H1 (cell line): ENCODE measurements around the gene SEH1L. TPM values are rescaled to one million over a fixed set of nuclear protein-coding genes. Genes with fewer than 3 reads are reported as not detected.

Experiments used
- CTCF ChIA-PET: fragments of 300-600 bp; sonication (Branson Sonifier 250); formaldehyde crosslinking; loops from one replicate; lab custom pipeline; 2021; ENCODE audit not compliant: partially characterized antibody; lab: Charles Lee
- POLR2A ChIA-PET: fragments of 300-600 bp; sonication (Branson Sonifier 250); formaldehyde crosslinking; loops from one replicate; lab custom pipeline; 2021; ENCODE audit warnings: inconsistent platforms; ENCODE audit not compliant: partially characterized antibody; lab: Charles Lee
- DNase-seq, 2 experiments: peaks; one replicate each; pipeline versions ENCODE4 v3.0.0 to v3.0.0-alpha.2; 2010 to 2022; ENCODE audit warnings: low spot score in 2 of 2, low read depth in 1 of 2, mixed read lengths in 1 of 2
- FAIRE-seq: peaks from 2 replicates; lab custom pipeline; 2011; peaks lifted over from hg19 to GRCh38; lab: Jason Lieb, UNC
- H2AFZ ChIP-seq: 2 replicates; pipeline ENCODE4 v1.8.1; 2012; ENCODE audit warnings: low read length, inconsistent platforms
- H2AK5ac ChIP-seq: 2 replicates; pipeline ENCODE4 v1.6.1; 2013; ENCODE audit warnings: low read depth, low read length
- H2BK120ac ChIP-seq: replicated peaks from 2 replicates; pipeline ENCODE3; 2013; ENCODE audit warnings: low read depth, low read length, inconsistent platforms
- H2BK12ac ChIP-seq: 2 replicates; pipeline ENCODE4 v1.6.1; 2013; ENCODE audit warnings: low read depth, low read length
- H2BK15ac ChIP-seq: 2 replicates; pipeline ENCODE4 v1.6.1; 2013; ENCODE audit warnings: low read length
- H2BK20ac ChIP-seq: 2 replicates; pipeline ENCODE4 v1.6.1; 2013; ENCODE audit warnings: low read length
- H2BK5ac ChIP-seq: 2 replicates; pipeline ENCODE4 v1.6.1; 2013; ENCODE audit warnings: low read depth, low read length
- H3K14ac ChIP-seq: 2 replicates; pipeline ENCODE4 v1.6.1; 2013; ENCODE audit warnings: inconsistent platforms; ENCODE audit not compliant: insufficient read length
- H3K18ac ChIP-seq: 2 replicates; pipeline ENCODE4 v1.6.1; 2013; ENCODE audit warnings: low read length; ENCODE audit errors: extremely low read depth
- H3K23ac ChIP-seq: 2 replicates; pipeline ENCODE4 v1.6.1; 2013; ENCODE audit warnings: inconsistent platforms; ENCODE audit not compliant: insufficient read length
- H3K23me2 ChIP-seq: 2 replicates; pipeline ENCODE4 v1.6.1; 2013; ENCODE audit warnings: low read depth, low read length
- H3K27ac ChIP-seq: 2 replicates; pipeline ENCODE4 v1.6.1; 2011; ENCODE audit warnings: low read depth, low read length, inconsistent platforms
- H3K27me3 ChIP-seq, 4 experiments: replicated peaks in 1 of 4; 1 replicate in 1 of 4; 2 replicates in 3 of 4; pipeline versions ENCODE4 v1.6.1 to v1.8.1; 2011 to 2013; ENCODE audit warnings: low read length in 3 of 4, mild to moderate bottlenecking in 3 of 4, inconsistent platforms in 2 of 4, mixed read lengths in 2 of 4, moderate library complexity in 1 of 4; ENCODE audit not compliant: control insufficient read depth in 3 of 4, insufficient read depth in 3 of 4; ENCODE audit errors: extremely low read depth in 1 of 4
- H3K36me3 ChIP-seq, 4 experiments: 2 replicates each; pipeline versions ENCODE4 v1.6.1 to v1.8.1; 2011 to 2013; ENCODE audit warnings: mild to moderate bottlenecking in 4 of 4, low read length in 3 of 4, moderate library complexity in 2 of 4, control low read depth in 1 of 4, inconsistent platforms in 1 of 4; ENCODE audit not compliant: insufficient read depth in 4 of 4, control insufficient read depth in 2 of 4
- H3K4ac ChIP-seq: replicated peaks from 2 replicates; pipeline ENCODE3; 2013; ENCODE audit warnings: low read length, low read depth, mixed read lengths, inconsistent platforms; ENCODE audit not compliant: insufficient read length
- H3K4me1 ChIP-seq, 4 experiments: replicated peaks in 1 of 4; 1 replicate in 1 of 4; 2 replicates in 3 of 4; pipeline versions ENCODE4 v1.6.1 to v1.8.1; 2011 to 2013; ENCODE audit warnings: low read length in 3 of 4, inconsistent platforms in 2 of 4, mixed read lengths in 1 of 4; ENCODE audit not compliant: insufficient read depth in 4 of 4, control insufficient read depth in 3 of 4
- H3K4me2 ChIP-seq, 2 experiments: 2 replicates each; pipeline versions ENCODE4 v1.6.1 to v1.8.1; 2011 to 2013; ENCODE audit warnings: low read depth in 2 of 2, low read length in 2 of 2, control low read depth in 1 of 2, inconsistent platforms in 1 of 2, mild to moderate bottlenecking in 1 of 2; ENCODE audit not compliant: insufficient read depth in 1 of 2
- H3K4me3 ChIP-seq, 4 experiments: fragments of 200-600, 300-600 bp in 1 of 4; sonication (generic), shearing (Covaris generic), sonication (Bioruptor Twin) in 1 of 4; 2 replicates each; pipeline versions ENCODE4 v1.5.1 to v1.8.1; 2011 to 2016; ENCODE audit warnings: low read length in 4 of 4, low read depth in 3 of 4, control low read depth in 2 of 4, inconsistent platforms in 2 of 4, mild to moderate bottlenecking in 2 of 4, mixed read lengths in 1 of 4, moderate library complexity in 1 of 4; ENCODE audit not compliant: insufficient read depth in 2 of 4; ENCODE audit errors: extremely low read depth in 1 of 4
- H3K56ac ChIP-seq: replicated peaks from 2 replicates; pipeline ENCODE3; 2013; ENCODE audit warnings: low read depth, mild to moderate bottlenecking, mixed read lengths, low read length, inconsistent platforms; ENCODE audit not compliant: insufficient read length
- H3K79me1 ChIP-seq: 2 replicates; pipeline ENCODE4 v1.6.1; 2013; ENCODE audit warnings: low read depth, low read length, control low read depth
- H3K79me2 ChIP-seq, 2 experiments: 2 replicates each; pipeline versions ENCODE4 v1.6.1 to v1.8.1; 2012 to 2013; ENCODE audit warnings: low read length in 2 of 2, mild to moderate bottlenecking in 2 of 2, inconsistent platforms in 1 of 2; ENCODE audit not compliant: insufficient read depth in 2 of 2, control insufficient read depth in 1 of 2
- H3K9ac ChIP-seq, 4 experiments: replicated peaks in 1 of 4; 1 replicate in 1 of 4; 2 replicates in 3 of 4; pipeline versions ENCODE4 v1.6.1 to v1.8.1; 2011 to 2013; ENCODE audit warnings: low read depth in 3 of 4, low read length in 3 of 4, control low read depth in 2 of 4, mild to moderate bottlenecking in 2 of 4, moderate library complexity in 2 of 4, inconsistent platforms in 1 of 4; ENCODE audit errors: extremely low read depth in 1 of 4
- H3K9me3 ChIP-seq, 2 experiments: 2 replicates each; pipeline versions ENCODE4 v1.6.1 to v1.8.1; 2012 to 2013; ENCODE audit warnings: mild to moderate bottlenecking in 2 of 2, moderate library complexity in 2 of 2, control low read depth in 1 of 2, inconsistent platforms in 1 of 2, low read depth in 1 of 2, low read length in 1 of 2, mixed read lengths in 1 of 2; ENCODE audit not compliant: insufficient read depth in 2 of 2
- H4K20me1 ChIP-seq, 2 experiments: replicated peaks in 1 of 2; 2 replicates each; pipeline versions ENCODE3 to v1.8.1; 2011 to 2013; ENCODE audit warnings: inconsistent platforms in 2 of 2, low read length in 2 of 2, mild to moderate bottlenecking in 1 of 2; ENCODE audit not compliant: insufficient read depth in 2 of 2, control insufficient read depth in 1 of 2
- H4K5ac ChIP-seq: 2 replicates; pipeline ENCODE4 v1.6.1; 2013; ENCODE audit warnings: low read length, low read depth, mixed read lengths, inconsistent platforms; ENCODE audit not compliant: insufficient read length
- H4K8ac ChIP-seq: 2 replicates; pipeline ENCODE4 v1.8.0; 2013; ENCODE audit warnings: mild to moderate bottlenecking, moderate library complexity, low read length, inconsistent platforms; ENCODE audit not compliant: insufficient read depth; ENCODE audit errors: extremely low read depth
- H4K91ac ChIP-seq: replicated peaks from 2 replicates; pipeline ENCODE3; 2013; ENCODE audit warnings: low read length, mixed read lengths, inconsistent platforms; ENCODE audit not compliant: insufficient read length
- ASH2L ChIP-seq: fragments of 200-600, 300-600 bp; sonication (generic); IDR thresholded peaks from one replicate; pipeline ENCODE4 v1.7.1; 2017; ENCODE audit warnings: low read length
- CBX5 ChIP-seq: fragments of 300-800, 300-1000 bp; sonication (generic); IDR thresholded peaks from 2 replicates; pipeline ENCODE4 v1.7.1; 2016; ENCODE audit warnings: antibody characterized with exemption, low read length, low read depth
- CEBPB ChIP-seq: IDR thresholded peaks from 2 replicates; pipeline ENCODE4 v1.6.1; 2012; ENCODE audit warnings: low read depth, low read length
- GTF2F1 ChIP-seq: IDR thresholded peaks from 2 replicates; pipeline ENCODE4 v1.6.1; 2012; ENCODE audit warnings: low read depth, low read length, improper control_type of control experiment, borderline replicate concordance
- JUN ChIP-seq: IDR thresholded peaks from 2 replicates; pipeline ENCODE4 v1.6.1; 2011; ENCODE audit warnings: low read depth, mild to moderate bottlenecking, improper control_type of control experiment, low read length
- RNF2 ChIP-seq: fragments of 200-900, 300-1000 bp; sonication (generic); IDR thresholded peaks from 2 replicates; pipeline ENCODE4 v1.7.1; 2016; ENCODE audit warnings: borderline replicate concordance, low read depth, mild to moderate bottlenecking, antibody characterized with exemption, low read length; ENCODE audit not compliant: poor library complexity, severe bottlenecking; ENCODE audit errors: missing control alignments
- RXRA ChIP-seq: IDR thresholded peaks from 2 replicates; pipeline ENCODE4 v1.6.1; 2011; ENCODE audit warnings: low read depth, mild to moderate bottlenecking, low read length, moderate library complexity; ENCODE audit not compliant: insufficient read depth
- SAP30 ChIP-seq: fragments of 300-600 bp; sonication (generic); IDR thresholded peaks from 2 replicates; pipeline ENCODE4 v1.7.1; 2012; ENCODE audit warnings: low read length, moderate library complexity, mild to moderate bottlenecking, inconsistent platforms; ENCODE audit not compliant: insufficient read depth, insufficient replicate concordance
- TAF7 ChIP-seq: optimal IDR thresholded peaks from 2 replicates; pipeline ENCODE3; 2011; ENCODE audit warnings: low read depth, mild to moderate bottlenecking, inconsistent platforms, low read length, moderate library complexity, borderline replicate concordance
- TBP ChIP-seq: IDR thresholded peaks from 2 replicates; pipeline ENCODE4 v1.6.1; 2011; ENCODE audit warnings: low read depth, low read length, improper control_type of control experiment
- ZNF274 ChIP-seq: IDR thresholded peaks from 2 replicates; pipeline ENCODE4 v1.7.0; 2012; ENCODE audit warnings: low read length, borderline replicate concordance; ENCODE audit errors: extremely low read depth
- WGBS, 2 experiments: shearing (Covaris generic) in 1 of 2; methylation state at CpG; one replicate each; pipeline versions ENCODE4 v1.1.6 to v1.1.7; 2013 to 2015; ENCODE audit warnings: low lambda C conversion rate in 2 of 2, mixed read lengths in 2 of 2, inconsistent platforms in 1 of 2, low coverage in 1 of 2, missing lambda C conversion rate in 1 of 2; ENCODE audit not compliant: insufficient replicate concordance in 2 of 2, insufficient coverage in 1 of 2, insufficient read length in 1 of 2; ENCODE audit errors: extremely low coverage in 1 of 2, missing lambda C conversion rate in 1 of 2; 5-methylcytosine and 5-hydroxymethylcytosine counted together
- polyA plus RNA-seq, 7 experiments: library from polyadenylated mRNA; depleted of rRNA in 3 of 7; stranded (reverse) in 5 of 7; unstranded in 2 of 7; fragments of >200 nt in 5 of 7; fragments of 200-250 nt in 2 of 7; gene quantifications; 1 replicate in 5 of 7; 2 replicates in 1 of 7; 4 replicates in 1 of 7; pipeline versions ENCODE4 v1.2.1 to v1.2.3, GENCODE V29; 2011 to 2013; ENCODE audit warnings: missing spikeins in 2 of 7, mixed read lengths in 2 of 7
- total RNA-seq: library from RNA; stranded (reverse); fragmentation: NEBNext Ultra II Directional; extraction: Animal tissue kit (Norgen Biotek cat#: 25700); gene quantifications from 2 replicates; pipeline ENCODE4 v1.2.1, GENCODE V29; 2021
- TF ChIP-seq, protein P1 (sequence below): IDR thresholded peaks from 2 replicates; pipeline ENCODE4 v1.6.1; 2012; ENCODE audit warnings: inconsistent platforms
- TF ChIP-seq, protein P2 (sequence below): IDR thresholded peaks from 2 replicates; pipeline ENCODE4 v1.6.1; 2011; ENCODE audit warnings: low read length, improper control_type of control experiment

SEH1L gene
- total and polyA plus RNA-seq, 2 of the 8 experiments (the other 6 are each of a cell fraction or from before 2014, with no cell fraction given) = 41.7 to 96.7 TPM

GRCh38 chr18:13025233-13025632 is 77.4 kb downstream of the SEH1L start:
- no peak for FAIRE-seq
- Histone ChIP-seq H3K14ac (no peak overlapping the region), H2BK5ac (no peak overlapping the region), H3K9me3 (no peaks in the 10 kb centered on the region), H3K23me2 (no peaks in the 10 kb centered on the region), H2BK15ac (no peak overlapping the region), H3K4me3 (no peak overlapping the region), H3K79me2 (peaks cover 0 to 6% of the 10 kb centered on the region in 2 experiments; a peak in 1 of 4 replicates), H3K4me2 (no peak overlapping the region), H2BK120ac (no peak overlapping the region), H4K91ac (no peak overlapping the region), H3K23ac (no peak overlapping the region), H3K4ac (no peak overlapping the region), H4K8ac (peak overlapping the region; percentile 68; the same call in 1 of the 2 replicates), H2BK12ac (no peak overlapping the region), H3K4me1 (no peaks in the 10 kb centered on the region), H3K27me3 (no peaks in the 10 kb centered on the region), H4K20me1 (peaks cover 0 to 4% of the 10 kb centered on the region in 2 experiments), H2AK5ac (no peak overlapping the region), H2BK20ac (no peak overlapping the region), H2AFZ (no peak overlapping the region), H3K79me1 (no peaks in the 10 kb centered on the region), H3K36me3 (peaks cover 3 to 27% (median 5%) of the 10 kb centered on the region in 4 experiments; a peak in 7 of 8 replicates), H3K56ac (no peak overlapping the region), H3K18ac (no peak overlapping the region), H4K5ac (no peak overlapping the region), H3K27ac (no peak overlapping the region), H3K9ac (no peak overlapping the region)
- WGBS, 2 experiments = 91% methylated on average over 2 of the region's 2 CpGs; no CpG with 5 or more reads in 1 of the 2 experiments
- DNase-seq = no peak
- TF ChIP-seq TBP = no peak
- no peak for TF ChIP-seq RNF2
- no peak for TF ChIP-seq GTF2F1
- no peak for TF ChIP-seq RXRA
- TF ChIP-seq TAF7 = no peak
- no peak for TF ChIP-seq CEBPB
- TF ChIP-seq, protein P1, sequence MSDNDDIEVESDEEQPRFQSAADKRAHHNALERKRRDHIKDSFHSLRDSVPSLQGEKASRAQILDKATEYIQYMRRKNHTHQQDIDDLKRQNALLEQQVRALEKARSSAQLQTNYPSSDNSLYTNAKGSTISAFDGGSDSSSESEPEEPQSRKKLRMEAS = no peak
- TF ChIP-seq SAP30 = no peak
- TF ChIP-seq ZNF274 = no peak
- TF ChIP-seq ASH2L = no peak
- TF ChIP-seq, protein P2, sequence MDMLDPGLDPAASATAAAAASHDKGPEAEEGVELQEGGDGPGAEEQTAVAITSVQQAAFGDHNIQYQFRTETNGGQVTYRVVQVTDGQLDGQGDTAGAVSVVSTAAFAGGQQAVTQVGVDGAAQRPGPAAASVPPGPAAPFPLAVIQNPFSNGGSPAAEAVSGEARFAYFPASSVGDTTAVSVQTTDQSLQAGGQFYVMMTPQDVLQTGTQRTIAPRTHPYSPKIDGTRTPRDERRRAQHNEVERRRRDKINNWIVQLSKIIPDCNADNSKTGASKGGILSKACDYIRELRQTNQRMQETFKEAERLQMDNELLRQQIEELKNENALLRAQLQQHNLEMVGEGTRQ = no peak
- no peak for TF ChIP-seq JUN
- TF ChIP-seq CBX5 = no peak
- ChIA-PET CTCF (no interaction called here), POLR2A (no interaction called here)
